ENCODE results near the gene LGR4. TPM values are rescaled to one million over a fixed set of nuclear protein-coding genes. Genes with fewer than 3 reads are reported as not detected.

The LGR4 gene
- total RNA-seq, 1 donor from 2014 or later = 39.6 TPM

- no peaks in the 10 kb centered on the region for H3K4me1 Mint-ChIP-seq (ENCODE audit: unreplicated experiment)
- H3K9me3 Mint-ChIP-seq = no peaks in the 10 kb centered on the region
- no peaks in the 10 kb centered on the region for H3K36me3 Mint-ChIP-seq
- no peak for TF ChIP-seq CTCF (conservative IDR thresholded peaks at IDR 0.05)
- DNase-seq (ENCODE audit: extremely low spot score, unreplicated experiment) = no peak
- no peak overlapping the region for H3K4me3 Mint-ChIP-seq
- no peak overlapping the region for H3K27ac Mint-ChIP-seq
- no peaks in the 10 kb centered on the region for H3K27me3 Mint-ChIP-seq
Measured at GRCh38 chr11:27513389-27513788, 40.8 kb upstream of the LGR4 start.

DNA sequence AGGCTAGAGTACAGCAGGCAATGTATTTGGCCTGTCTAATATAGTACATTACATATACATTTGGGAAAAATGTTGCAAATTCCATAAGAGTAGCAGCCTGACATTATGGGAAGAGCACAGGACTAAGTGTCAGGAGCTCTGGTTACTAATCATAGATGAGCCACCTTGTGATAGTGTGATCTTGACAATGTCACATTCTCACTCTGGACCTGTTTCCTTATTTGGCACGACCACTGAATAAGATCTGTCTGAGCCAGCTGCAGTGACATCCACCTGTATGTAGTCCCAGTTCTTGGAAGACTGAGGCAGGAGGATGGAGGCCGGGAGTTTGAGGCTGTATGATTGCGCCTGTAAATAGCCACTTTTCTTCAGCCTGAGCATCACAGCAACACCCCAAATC is 39.6 kb upstream of the LGR4 start:
- H3K27ac Mint-ChIP-seq = no peak overlapping the region
- H3K4me1 Mint-ChIP-seq (ENCODE audit: unreplicated experiment) = no peaks in the 10 kb centered on the region
- H3K36me3 Mint-ChIP-seq = no peaks in the 10 kb centered on the region
- no peaks in the 10 kb centered on the region for H3K9me3 Mint-ChIP-seq
- H3K27me3 Mint-ChIP-seq = no peaks in the 10 kb centered on the region
- no peak for TF ChIP-seq CTCF (conservative IDR thresholded peaks at IDR 0.05)
- no peak for DNase-seq (ENCODE audit: extremely low spot score, unreplicated experiment)
- H3K4me3 Mint-ChIP-seq = no peak overlapping the region

DNA sequence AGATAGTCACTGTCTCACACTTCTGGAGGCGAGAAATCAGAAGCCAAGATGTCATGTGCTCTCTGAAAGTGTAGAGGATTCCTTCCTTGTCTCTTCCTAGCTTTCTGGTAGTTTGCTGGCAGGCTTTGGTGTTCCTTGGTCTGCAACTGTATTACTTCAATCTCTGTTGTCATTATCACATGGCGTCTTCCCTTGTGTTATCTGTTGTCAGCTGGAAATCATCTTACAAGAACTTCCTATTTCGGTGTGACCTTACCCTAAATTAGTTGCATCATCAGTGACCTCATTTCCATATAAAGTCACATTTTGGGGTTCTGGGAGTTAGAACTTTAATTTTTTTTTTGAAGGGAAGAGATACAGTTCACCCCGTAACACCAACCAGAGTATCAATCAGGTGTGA is 37.3 kb upstream of the LGR4 start:
- DNase-seq (ENCODE audit: extremely low spot score, unreplicated experiment) = no peak
- no peaks in the 10 kb centered on the region for H3K9me3 Mint-ChIP-seq
- no peak overlapping the region for H3K27ac Mint-ChIP-seq
- TF ChIP-seq CTCF (conservative IDR thresholded peaks at IDR 0.05) = no peak
- peaks cover 6% of the 10 kb centered on the region for H3K4me1 Mint-ChIP-seq (ENCODE audit: unreplicated experiment)
- H3K27me3 Mint-ChIP-seq = no peaks in the 10 kb centered on the region
- no peaks in the 10 kb centered on the region for H3K36me3 Mint-ChIP-seq
- H3K4me3 Mint-ChIP-seq = no peak overlapping the region

DNA sequence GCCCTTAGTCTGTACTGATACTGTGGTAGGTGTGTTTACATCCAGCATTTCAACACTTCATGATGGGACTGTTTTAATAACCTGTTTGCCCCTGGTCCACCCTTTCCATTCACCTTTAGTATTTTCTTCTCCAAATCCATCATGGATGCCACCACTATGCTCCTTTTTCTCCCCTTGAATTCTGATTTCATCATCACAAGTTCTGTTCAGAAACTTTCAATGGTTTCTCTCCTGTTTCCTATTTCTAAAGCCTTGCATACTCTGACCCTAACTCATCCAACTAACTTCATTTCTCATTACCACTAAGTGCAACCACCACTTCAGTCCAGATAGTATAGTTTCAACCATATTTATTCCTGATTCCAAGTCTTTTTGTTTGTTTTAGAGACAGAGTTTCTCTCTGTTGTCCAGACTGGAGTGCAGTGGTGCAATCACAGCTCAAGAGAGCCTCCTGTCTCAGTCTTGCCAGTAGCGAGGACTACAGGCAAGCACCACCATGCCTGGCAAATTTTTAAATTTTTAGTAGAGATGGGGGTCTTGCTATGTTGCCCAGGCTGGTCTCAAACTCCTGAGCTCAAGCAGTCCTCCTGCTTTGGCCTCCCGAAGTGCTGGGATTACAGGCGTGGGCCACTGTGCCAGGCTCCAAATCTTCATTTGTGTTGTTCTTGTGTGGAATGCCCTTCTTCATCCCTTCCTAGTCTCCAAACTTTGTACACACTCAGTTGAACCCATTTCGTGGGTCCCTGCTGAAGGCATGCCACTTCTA is 35.1 kb upstream of the LGR4 start:
- Mint-ChIP-seq H3K9me3 (no peaks in the 10 kb centered on the region), H3K4me3 (peak overlapping the region; percentile 100), H3K27me3 (no peaks in the 10 kb centered on the region), H3K4me1 (ENCODE audit: unreplicated experiment) (peaks cover 13% of the 10 kb centered on the region), H3K36me3 (no peaks in the 10 kb centered on the region), H3K27ac (peak overlapping the region; percentile 96)
- DNase-seq (ENCODE audit: extremely low spot score, unreplicated experiment) = no peak
- TF ChIP-seq CTCF (conservative IDR thresholded peaks at IDR 0.05) = no peak

GRCh38 chr11:27506200-27507182 is 33.9 kb upstream of the LGR4 start, which contains the start of gene LIN7C:
TSS of gene LIN7C (minus strand) at chr11:27506769. CDS start at chr11:27506752, 17 bp downstream.
- peak; percentile 92 for DNase-seq (ENCODE audit: extremely low spot score, unreplicated experiment)
- Mint-ChIP-seq H3K4me3 (peak within 1 kb of the TSS; percentile 100), H3K9me3 (no peaks in the 10 kb centered on the region), H3K36me3 (no peaks in the 10 kb centered on the region), H3K27ac (peak within 1 kb of the TSS; percentile 96), H3K27me3 (no peaks in the 10 kb centered on the region), H3K4me1 (ENCODE audit: unreplicated experiment) (peaks cover 13% of the 10 kb centered on the region)
- no peak for TF ChIP-seq CTCF (conservative IDR thresholded peaks at IDR 0.05)

All from type B pancreatic cell (in vitro differentiated cells).